C4-2B (cell line): Measurements from ENCODE around the gene KRT76.

Experiments used
- ZFX ChIP-seq: fragments of 450-650 bp; IDR thresholded peaks from 2 replicates; pipeline ENCODE4 v1.6.1; 2017
- TF ChIP-seq, protein P1 (sequence below): fragments of 450-650 bp; conservative IDR thresholded peaks from 2 replicates; pipeline ENCODE4 v1.5.1; 2017; ENCODE audit warnings: mild to moderate bottlenecking

DNA sequence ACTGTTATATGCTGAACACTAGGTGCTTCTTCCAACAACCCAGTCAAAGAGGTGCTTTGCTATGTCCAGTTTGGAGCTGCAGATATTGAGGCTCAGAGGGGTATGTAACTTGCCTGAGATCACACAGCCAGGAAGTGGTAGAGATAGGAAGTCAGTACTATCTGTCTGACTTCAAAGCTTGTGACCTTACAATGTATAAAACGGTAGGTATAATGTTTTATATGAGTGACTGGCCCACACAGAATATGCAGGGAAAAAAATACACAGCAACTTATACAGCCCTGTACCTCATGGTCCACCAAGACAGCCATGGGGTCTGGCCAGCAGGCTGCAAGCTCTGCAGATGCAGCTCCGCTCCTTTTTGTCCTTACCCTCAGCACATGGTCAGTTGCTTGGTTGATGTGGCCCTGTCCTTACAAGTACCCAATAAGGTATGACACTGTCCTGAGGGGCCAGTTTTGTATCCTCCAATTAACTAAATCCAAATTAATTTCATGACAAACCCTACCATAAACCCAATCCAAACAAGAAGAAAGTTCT lies 40.6 kb upstream of the KRT76 start:
- TF ChIP-seq, protein P1, sequence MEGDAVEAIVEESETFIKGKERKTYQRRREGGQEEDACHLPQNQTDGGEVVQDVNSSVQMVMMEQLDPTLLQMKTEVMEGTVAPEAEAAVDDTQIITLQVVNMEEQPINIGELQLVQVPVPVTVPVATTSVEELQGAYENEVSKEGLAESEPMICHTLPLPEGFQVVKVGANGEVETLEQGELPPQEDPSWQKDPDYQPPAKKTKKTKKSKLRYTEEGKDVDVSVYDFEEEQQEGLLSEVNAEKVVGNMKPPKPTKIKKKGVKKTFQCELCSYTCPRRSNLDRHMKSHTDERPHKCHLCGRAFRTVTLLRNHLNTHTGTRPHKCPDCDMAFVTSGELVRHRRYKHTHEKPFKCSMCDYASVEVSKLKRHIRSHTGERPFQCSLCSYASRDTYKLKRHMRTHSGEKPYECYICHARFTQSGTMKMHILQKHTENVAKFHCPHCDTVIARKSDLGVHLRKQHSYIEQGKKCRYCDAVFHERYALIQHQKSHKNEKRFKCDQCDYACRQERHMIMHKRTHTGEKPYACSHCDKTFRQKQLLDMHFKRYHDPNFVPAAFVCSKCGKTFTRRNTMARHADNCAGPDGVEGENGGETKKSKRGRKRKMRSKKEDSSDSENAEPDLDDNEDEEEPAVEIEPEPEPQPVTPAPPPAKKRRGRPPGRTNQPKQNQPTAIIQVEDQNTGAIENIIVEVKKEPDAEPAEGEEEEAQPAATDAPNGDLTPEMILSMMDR = no peak
- TF ChIP-seq ZFX = no peak
